NK-92 (cell line): ENCODE measurements around the gene HOXC9.

Experiments used
- DNase-seq: peaks from one replicate; lab custom pipeline; 2025; ENCODE audit not compliant: unreplicated experiment; lab: John Stamatoyannopoulos, UW

HOXC9 gene

DNA sequence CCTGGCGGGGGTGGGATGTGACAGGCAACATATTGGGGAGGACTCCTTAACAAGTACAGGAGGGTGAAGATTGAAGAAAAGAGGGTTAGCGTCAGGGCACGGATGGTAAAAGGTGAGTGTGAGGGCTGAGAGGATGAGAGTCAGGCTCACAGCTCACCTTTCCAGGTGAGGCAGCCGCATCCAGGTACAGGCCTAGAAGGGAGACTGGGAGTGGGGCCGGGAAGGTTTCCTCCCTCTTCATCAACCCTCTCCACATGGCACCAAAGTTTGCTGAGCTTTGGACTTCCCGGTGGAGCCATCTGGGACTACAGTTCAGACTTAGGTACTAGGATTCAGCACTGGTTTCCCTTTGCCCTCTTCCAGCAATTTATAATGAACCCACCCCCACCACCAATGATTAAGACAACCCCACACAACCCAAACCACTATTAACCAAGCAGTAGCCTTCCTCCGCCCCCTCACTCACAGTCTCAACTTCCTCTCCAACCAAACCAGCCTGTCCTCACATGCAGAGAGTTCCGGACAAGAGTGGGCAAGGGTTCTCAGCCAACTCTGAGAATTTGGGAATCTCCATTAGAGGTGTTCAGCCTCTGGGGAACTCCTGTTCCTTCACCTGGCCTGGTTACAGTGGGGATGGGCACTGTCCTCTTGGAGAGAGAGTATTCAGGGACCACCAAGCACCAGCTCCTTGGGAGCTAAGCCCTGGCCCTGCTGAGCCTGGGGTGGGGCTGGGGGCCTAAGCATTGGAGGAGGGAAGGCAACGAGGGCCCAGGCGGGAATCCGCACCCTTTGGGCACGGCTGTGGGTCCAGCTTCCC lies 51.3 kb downstream of the HOXC9 start:
- no peak for DNase-seq

GRCh38 chr12:54051874-54052437 lies 52.0 kb downstream of the HOXC9 start:
- DNase-seq = no peak

DNA sequence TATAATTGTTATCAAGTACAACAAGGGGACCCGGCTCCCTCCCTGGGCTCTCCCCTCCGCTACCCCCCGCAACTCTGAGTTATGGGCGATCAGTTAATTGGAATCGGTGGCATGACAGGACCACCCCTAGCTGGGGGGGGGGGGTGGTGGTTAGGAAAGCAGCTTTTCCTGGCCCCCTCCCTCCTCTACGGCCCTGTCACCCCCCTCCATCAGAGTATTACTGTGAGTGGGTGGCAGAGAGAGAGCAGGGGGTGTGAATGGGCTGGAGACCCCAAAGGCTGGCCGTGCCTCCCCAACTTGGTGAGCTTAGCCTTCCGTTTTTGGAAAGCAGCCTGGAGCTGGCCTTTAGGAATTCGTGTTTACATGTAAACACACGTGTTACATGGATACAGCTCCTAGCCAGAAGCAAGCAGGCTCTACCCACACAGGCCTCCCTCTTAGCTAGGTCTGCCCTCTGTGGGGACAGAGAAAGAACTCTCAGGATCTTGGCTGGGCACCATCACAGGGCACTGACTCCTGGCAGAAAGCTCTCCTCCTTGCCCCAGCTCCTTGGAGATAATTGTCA lies 52.6 kb downstream of the HOXC9 start:
- DNase-seq = no peak
